Smooth muscle cell (in vitro differentiated cells): ENCODE data around the gene PACRG. TPM values are rescaled to one million over a fixed set of nuclear protein-coding genes. Genes with fewer than 3 reads are reported as not detected.

Experiments used
- DNase-seq: peaks from one replicate; lab custom pipeline; 2025; ENCODE audit not compliant: unreplicated experiment; lab: John Stamatoyannopoulos, UW
- H2AFZ ChIP-seq: fragments of 200-600 bp; sonication (generic); 2 replicates; pipeline ENCODE4 v1.6.0; 2016; ENCODE audit warnings: antibody characterized with exemption, low read depth, mild to moderate bottlenecking
- H3F3A ChIP-seq: fragments of 200-600 bp; sonication (generic); 2 replicates; pipeline ENCODE4 v1.6.0; 2017; ENCODE audit warnings: antibody characterized with exemption, low read depth
- H3K27ac ChIP-seq: fragments of 200-600 bp; sonication (generic); 2 replicates; pipeline ENCODE4 v1.5.1; 2016; ENCODE audit warnings: low read depth, mild to moderate bottlenecking
- H3K27me3 ChIP-seq: fragments of 200-600 bp; sonication (generic); 2 replicates; pipeline ENCODE4 v1.6.1; 2016; ENCODE audit warnings: low read depth, mild to moderate bottlenecking
- H3K36me3 ChIP-seq: fragments of 200-600 bp; sonication (generic); 2 replicates; pipeline ENCODE4 v1.5.1; 2016; ENCODE audit warnings: low read depth
- H3K4me1 ChIP-seq: fragments of 200-600 bp; sonication (generic); 2 replicates; pipeline ENCODE4 v1.5.1; 2016; ENCODE audit warnings: low read depth
- H3K4me2 ChIP-seq: fragments of 200-600 bp; sonication (generic); 2 replicates; pipeline ENCODE4 v1.6.0; 2016; ENCODE audit warnings: mild to moderate bottlenecking
- H3K4me3 ChIP-seq: fragments of 200-600 bp; sonication (generic); 2 replicates; pipeline ENCODE4 v1.5.1; 2016; ENCODE audit warnings: mild to moderate bottlenecking
- H3K79me2 ChIP-seq: fragments of 200-600 bp; sonication (generic); 2 replicates; pipeline ENCODE4 v1.6.0; 2016; ENCODE audit warnings: low read depth, mild to moderate bottlenecking
- H3K9ac ChIP-seq: fragments of 200-600 bp; sonication (generic); 2 replicates; pipeline ENCODE4 v1.6.0; 2016; ENCODE audit warnings: low read depth
- H3K9me3 ChIP-seq: fragments of 200-600 bp; sonication (generic); replicated peaks from 2 replicates; pipeline ENCODE4 v1.5.1; 2016; ENCODE audit warnings: low read depth
- H4K20me1 ChIP-seq: fragments of 200-600 bp; sonication (generic); 2 replicates; pipeline ENCODE4 v1.6.0; 2016; ENCODE audit warnings: low read depth
- WGBS: methylation state at CpG from one replicate; pipeline ENCODE4 v1.1.7; 2016; ENCODE audit warnings: low lambda C conversion rate; 5-methylcytosine and 5-hydroxymethylcytosine counted together
- polyA plus RNA-seq: library from polyadenylated mRNA; unstranded; fragments of >200 nt; fragmentation: Nextera tagmentation; extraction: Ambion mirVana; gene quantifications from 2 replicates; pipeline ENCODE4 v1.2.1, GENCODE V29; 2016
- total RNA-seq: library from RNA; depleted of rRNA; stranded (reverse); fragments of >200 nt; gene quantifications from 2 replicates; pipeline ENCODE4 v1.2.3, GENCODE V29; 2014
- TF ChIP-seq, protein P1 (sequence below): fragments of 200-600 bp; sonication (generic); IDR thresholded peaks from 2 replicates; pipeline ENCODE4 v1.5.1; 2017; ENCODE audit warnings: borderline replicate concordance, mild to moderate bottlenecking, antibody characterized with exemption; ENCODE audit not compliant: insufficient read depth, poor library complexity, severe bottlenecking

The PACRG gene
- total and polyA plus RNA-seq, 2 experiments from 2014 or later: not detected

GRCh38 chr6:163343609-163344008 is 615.8 kb downstream of the PACRG start:
- WGBS: 97% methylated on average over 8 of the region's 8 CpGs

GRCh38 chr6:163344411-163344810 is 616.6 kb downstream of the PACRG start:
- Histone ChIP-seq H3F3A (no peaks in the 10 kb centered on the region), H3K9ac (no peak overlapping the region), H3K9me3 (no peaks in the 10 kb centered on the region), H3K4me3 (no peak overlapping the region), H3K4me2 (no peak overlapping the region), H4K20me1 (no peaks in the 10 kb centered on the region), H3K27ac (no peak overlapping the region), H3K27me3 (no peaks in the 10 kb centered on the region), H3K36me3 (no peaks in the 10 kb centered on the region), H2AFZ (no peak overlapping the region), H3K4me1 (peaks cover 17% of the 10 kb centered on the region), H3K79me2 (no peaks in the 10 kb centered on the region)
- TF ChIP-seq, protein P1, sequence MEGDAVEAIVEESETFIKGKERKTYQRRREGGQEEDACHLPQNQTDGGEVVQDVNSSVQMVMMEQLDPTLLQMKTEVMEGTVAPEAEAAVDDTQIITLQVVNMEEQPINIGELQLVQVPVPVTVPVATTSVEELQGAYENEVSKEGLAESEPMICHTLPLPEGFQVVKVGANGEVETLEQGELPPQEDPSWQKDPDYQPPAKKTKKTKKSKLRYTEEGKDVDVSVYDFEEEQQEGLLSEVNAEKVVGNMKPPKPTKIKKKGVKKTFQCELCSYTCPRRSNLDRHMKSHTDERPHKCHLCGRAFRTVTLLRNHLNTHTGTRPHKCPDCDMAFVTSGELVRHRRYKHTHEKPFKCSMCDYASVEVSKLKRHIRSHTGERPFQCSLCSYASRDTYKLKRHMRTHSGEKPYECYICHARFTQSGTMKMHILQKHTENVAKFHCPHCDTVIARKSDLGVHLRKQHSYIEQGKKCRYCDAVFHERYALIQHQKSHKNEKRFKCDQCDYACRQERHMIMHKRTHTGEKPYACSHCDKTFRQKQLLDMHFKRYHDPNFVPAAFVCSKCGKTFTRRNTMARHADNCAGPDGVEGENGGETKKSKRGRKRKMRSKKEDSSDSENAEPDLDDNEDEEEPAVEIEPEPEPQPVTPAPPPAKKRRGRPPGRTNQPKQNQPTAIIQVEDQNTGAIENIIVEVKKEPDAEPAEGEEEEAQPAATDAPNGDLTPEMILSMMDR: no peak
- WGBS: 98% methylated on average over 8 of the region's 8 CpGs
- no peak for DNase-seq

More at GRCh38 chr6:163343609-163344008, 615.8 kb downstream of the PACRG start:
- Histone ChIP-seq H3K9ac (no peak overlapping the region), H4K20me1 (no peaks in the 10 kb centered on the region), H3K4me3 (no peak overlapping the region), H3K4me1 (peaks cover 20% of the 10 kb centered on the region), H3K27me3 (no peaks in the 10 kb centered on the region), H2AFZ (no peak overlapping the region), H3K4me2 (no peak overlapping the region), H3K36me3 (no peaks in the 10 kb centered on the region), H3K27ac (no peak overlapping the region), H3F3A (no peaks in the 10 kb centered on the region), H3K79me2 (no peaks in the 10 kb centered on the region), H3K9me3 (no peaks in the 10 kb centered on the region)
- TF ChIP-seq, protein P1: no peak
- no peak for DNase-seq

- Histone ChIP-seq H3K9ac (no peak overlapping the region), H2AFZ (no peak overlapping the region)
- TF ChIP-seq, protein P1: no peak
Observed at GRCh38 chr6:163345931-163346330, 618.2 kb downstream of the PACRG start.

DNA sequence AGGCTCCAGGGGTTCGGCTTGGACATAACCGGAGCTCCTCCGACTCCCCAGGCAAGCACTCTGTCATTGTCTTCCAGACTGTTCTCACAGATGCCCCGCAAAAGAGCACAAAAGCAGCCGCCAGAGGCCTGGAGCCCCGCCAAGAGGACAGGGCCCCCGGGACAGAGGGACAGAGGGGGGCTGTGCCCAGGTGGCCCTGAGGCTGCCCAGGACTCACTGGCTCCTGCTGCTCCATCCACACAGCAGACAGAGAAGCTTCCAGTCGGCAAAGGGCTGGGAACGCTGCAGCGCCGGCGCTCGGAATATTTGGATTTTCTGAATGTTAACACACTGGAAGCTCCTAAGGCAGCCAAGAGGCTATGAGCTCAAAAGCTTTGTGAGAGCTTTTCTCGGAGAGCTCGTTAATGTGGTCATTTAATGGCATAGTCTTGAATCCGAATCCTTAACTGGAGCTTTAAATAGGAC is 618.8 kb downstream of the PACRG start:
- TF ChIP-seq, protein P1: no peak
- H3F3A ChIP-seq: no peaks in the 10 kb centered on the region
- no peaks in the 10 kb centered on the region for H3K9me3 ChIP-seq
- H2AFZ ChIP-seq: no peak overlapping the region
- H3K4me3 ChIP-seq: no peak overlapping the region
- DNase-seq: no peak
- H3K79me2 ChIP-seq: no peaks in the 10 kb centered on the region
- no peaks in the 10 kb centered on the region for H4K20me1 ChIP-seq
- H3K9ac ChIP-seq: no peak overlapping the region
- 47% methylated on average over 16 of the region's 16 CpGs for WGBS
- no peaks in the 10 kb centered on the region for H3K36me3 ChIP-seq
- H3K27me3 ChIP-seq: no peaks in the 10 kb centered on the region
- H3K4me1 ChIP-seq: peaks cover 12% of the 10 kb centered on the region
- peak overlapping the region; percentile 39 for H3K27ac ChIP-seq
- H3K4me2 ChIP-seq: peak overlapping the region; percentile 58

More at GRCh38 chr6:163345931-163346330, 618.2 kb downstream of the PACRG start:
- Histone ChIP-seq H3K79me2 (no peaks in the 10 kb centered on the region), H3K36me3 (no peaks in the 10 kb centered on the region), H3K4me1 (peaks cover 12% of the 10 kb centered on the region), H3K4me3 (no peak overlapping the region), H3F3A (no peaks in the 10 kb centered on the region), H3K27ac (no peak overlapping the region), H3K27me3 (no peaks in the 10 kb centered on the region), H3K4me2 (no peak overlapping the region), H4K20me1 (no peaks in the 10 kb centered on the region), H3K9me3 (no peaks in the 10 kb centered on the region)
- no peak for DNase-seq
- WGBS: 92% methylated on average over 8 of the region's 8 CpGs
